Measurements from ENCODE around the gene KRTAP29-1. TPM values are rescaled to one million over a fixed set of nuclear protein-coding genes. Genes with fewer than 3 reads are reported as not detected.

The KRTAP29-1 gene
- total RNA-seq, 1 experiment from 2014 or later: not detected

GRCh38 chr17:41315814-41316445 is 13.3 kb upstream of the KRTAP29-1 start:
- H2AFZ ChIP-seq (ENCODE audit: low read length): no peak overlapping the region
- H3K36me3 Mint-ChIP-seq (ENCODE audit: insufficient read depth in 1 of 3, low read depth in 3 of 3): peaks cover 0 to 15% (median 12%) of the 10 kb centered on the region in 3 experiments; a peak in 1 of 7 replicates

More at GRCh38 chr17:41315814-41316445, 13.3 kb upstream of the KRTAP29-1 start:
- no peak overlapping the region for H3T11ph ChIP-seq (ENCODE audit: low read length)
- H3K4ac ChIP-seq (ENCODE audit: low read depth, low read length): no peak overlapping the region; the same call in 1 of the 2 replicates
- no peak overlapping the region for H2BK20ac ChIP-seq (ENCODE audit: low read depth, low read length, poor library complexity, severe bottlenecking)
- Mint-ChIP-seq H3K9me3 (peaks cover 16% of the 10 kb centered on the region in 2 experiments; a peak in 4 of 5 replicates), H3K27me3 (ENCODE audit: low read depth) (peaks cover 9% of the 10 kb centered on the region), H3K4me1 (peaks cover 0 to 3% of the 10 kb centered on the region in 2 experiments; a peak in 1 of 4 replicates), H3K27ac (no peak overlapping the region), H3K4me3 (no peak overlapping the region)
- H3K79me2 ChIP-seq (ENCODE audit: insufficient read depth, low read length): no peaks in the 10 kb centered on the region
- H3K18ac ChIP-seq (ENCODE audit: insufficient read length, low read depth, low read length): no peak overlapping the region
- no peak overlapping the region for H3K56ac ChIP-seq (ENCODE audit: insufficient read length, low read depth, low read length)
- no peak overlapping the region for H2BK12ac ChIP-seq (ENCODE audit: insufficient read length, low read depth, low read length)
- no CpG with 5 or more reads among the region's 17 CpGs for WGBS (ENCODE audit: extremely low coverage, insufficient read length, low lambda C conversion rate)
- no peaks in the 10 kb centered on the region for H3K23me2 ChIP-seq (ENCODE audit: insufficient read length, low read depth, low read length, poor library complexity, severe bottlenecking)
- no peaks in the 10 kb centered on the region for H3K79me1 ChIP-seq (ENCODE audit: insufficient read depth, low read depth, low read length, poor library complexity, severe bottlenecking)
- no peak overlapping the region for H3K27ac ChIP-seq (ENCODE audit: insufficient read length, low read depth, low read length)
- H3K4me1 ChIP-seq (ENCODE audit: insufficient read depth, low read length): no peaks in the 10 kb centered on the region; the same call in 1 of the 2 replicates
- no peaks in the 10 kb centered on the region for H4K20me1 ChIP-seq (ENCODE audit: control insufficient read depth, insufficient read depth, insufficient read length)
- H2BK15ac ChIP-seq (ENCODE audit: low read depth, low read length): no peak overlapping the region
- no peak overlapping the region for H3K23ac ChIP-seq (ENCODE audit: insufficient read length, low read depth, low read length)
- H4K8ac ChIP-seq (replicated peaks; ENCODE audit: insufficient read length, low read depth, low read length): no peak overlapping the region
- no peak overlapping the region for H4K91ac ChIP-seq (ENCODE audit: insufficient read length, low read depth, low read length)
- DNase-seq: no peak
- no peak overlapping the region for H2AK5ac ChIP-seq (ENCODE audit: insufficient read length, low read length)
- H4K5ac ChIP-seq (ENCODE audit: insufficient read length, low read depth, low read length): no peak overlapping the region
- no peak for TF ChIP-seq CTCF (conservative IDR thresholded peaks at IDR 0.05)
- H3K9me3 ChIP-seq (ENCODE audit: control insufficient read depth, low read depth, low read length): no peaks in the 10 kb centered on the region
- H3K9ac ChIP-seq (ENCODE audit: extremely low read depth, insufficient read length, low read length): no peak overlapping the region
- no peak overlapping the region for H3K4me2 ChIP-seq (ENCODE audit: insufficient read depth, insufficient read length, low read length)
- no peaks in the 10 kb centered on the region for H3K27me3 ChIP-seq (ENCODE audit: insufficient read depth, low read length)
- no peak overlapping the region for H2BK120ac ChIP-seq (ENCODE audit: low read depth, low read length, poor library complexity, severe bottlenecking)
- no peak overlapping the region; the same call in 1 of the 2 replicates for H3K14ac ChIP-seq (ENCODE audit: insufficient read depth, low read length)
- no peak overlapping the region for H2BK5ac ChIP-seq (ENCODE audit: insufficient read length, low read length)
